ENCODE data around the gene MAPK8IP1. TPM values are rescaled to one million over a fixed set of nuclear protein-coding genes. Genes with fewer than 3 reads are reported as not detected.

Gene MAPK8IP1
- total RNA-seq, 4 donors from 2014 or later: 9.8 to 17.5 (median 13.8) TPM

DNA sequence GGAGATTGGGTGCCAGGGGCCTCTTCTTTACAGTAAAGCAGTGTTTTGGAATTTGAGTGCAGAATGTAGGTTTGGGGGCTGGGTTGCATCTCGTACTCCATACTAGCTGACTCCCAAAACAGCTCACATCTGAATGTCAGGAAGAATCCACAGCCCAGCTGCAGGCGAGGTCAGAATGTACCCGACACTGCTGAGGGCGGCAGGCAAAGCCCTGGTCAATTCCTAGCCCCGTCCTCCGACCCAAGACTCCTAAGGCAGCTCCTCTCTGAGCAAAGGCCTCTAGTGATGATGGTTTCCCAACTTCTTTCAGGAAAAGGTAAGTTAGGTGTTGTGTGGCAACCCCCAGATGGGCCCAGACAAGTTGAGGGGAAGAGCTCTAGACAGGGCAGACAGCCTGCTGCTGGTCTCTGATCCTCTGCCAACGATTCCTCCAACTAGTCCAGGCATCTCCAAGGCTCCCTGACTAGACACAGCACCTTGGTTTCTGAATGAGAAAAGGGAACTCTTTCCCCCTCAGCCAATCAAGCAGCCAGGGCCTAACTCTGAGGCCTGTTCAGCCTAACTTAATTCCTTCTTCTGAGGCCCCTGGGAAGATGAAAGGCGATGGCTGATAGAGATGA lies 45.6 kb downstream of the MAPK8IP1 start:
- Histone ChIP-seq H3K27me3 (peaks cover 13% of the 10 kb centered on the region), H3K27ac (no peak overlapping the region), H3K36me3 (peaks cover 0 to 58% of the 10 kb centered on the region in 2 donors), H3K4me1 (no peaks in the 10 kb centered on the region), H3K9me3 (no peaks in the 10 kb centered on the region), H3K4me3 (no peak overlapping the region)
- no peak for ATAC-seq
- WGBS, 2 donors (ENCODE audit: low coverage in 1 of 2): 67 to 70% methylated on average over 1 to 2 of the region's 8 CpGs
- TF ChIP-seq, protein P1, sequence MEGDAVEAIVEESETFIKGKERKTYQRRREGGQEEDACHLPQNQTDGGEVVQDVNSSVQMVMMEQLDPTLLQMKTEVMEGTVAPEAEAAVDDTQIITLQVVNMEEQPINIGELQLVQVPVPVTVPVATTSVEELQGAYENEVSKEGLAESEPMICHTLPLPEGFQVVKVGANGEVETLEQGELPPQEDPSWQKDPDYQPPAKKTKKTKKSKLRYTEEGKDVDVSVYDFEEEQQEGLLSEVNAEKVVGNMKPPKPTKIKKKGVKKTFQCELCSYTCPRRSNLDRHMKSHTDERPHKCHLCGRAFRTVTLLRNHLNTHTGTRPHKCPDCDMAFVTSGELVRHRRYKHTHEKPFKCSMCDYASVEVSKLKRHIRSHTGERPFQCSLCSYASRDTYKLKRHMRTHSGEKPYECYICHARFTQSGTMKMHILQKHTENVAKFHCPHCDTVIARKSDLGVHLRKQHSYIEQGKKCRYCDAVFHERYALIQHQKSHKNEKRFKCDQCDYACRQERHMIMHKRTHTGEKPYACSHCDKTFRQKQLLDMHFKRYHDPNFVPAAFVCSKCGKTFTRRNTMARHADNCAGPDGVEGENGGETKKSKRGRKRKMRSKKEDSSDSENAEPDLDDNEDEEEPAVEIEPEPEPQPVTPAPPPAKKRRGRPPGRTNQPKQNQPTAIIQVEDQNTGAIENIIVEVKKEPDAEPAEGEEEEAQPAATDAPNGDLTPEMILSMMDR (IDR thresholded peaks at IDR 0.05): no peak
- TF ChIP-seq POLR2A (IDR thresholded peaks at IDR 0.05): no peak
- TF ChIP-seq POLR2AphosphoS5 (IDR thresholded peaks at IDR 0.05): no peak
- TF ChIP-seq EP300 (IDR thresholded peaks at IDR 0.05): no peak

DNA sequence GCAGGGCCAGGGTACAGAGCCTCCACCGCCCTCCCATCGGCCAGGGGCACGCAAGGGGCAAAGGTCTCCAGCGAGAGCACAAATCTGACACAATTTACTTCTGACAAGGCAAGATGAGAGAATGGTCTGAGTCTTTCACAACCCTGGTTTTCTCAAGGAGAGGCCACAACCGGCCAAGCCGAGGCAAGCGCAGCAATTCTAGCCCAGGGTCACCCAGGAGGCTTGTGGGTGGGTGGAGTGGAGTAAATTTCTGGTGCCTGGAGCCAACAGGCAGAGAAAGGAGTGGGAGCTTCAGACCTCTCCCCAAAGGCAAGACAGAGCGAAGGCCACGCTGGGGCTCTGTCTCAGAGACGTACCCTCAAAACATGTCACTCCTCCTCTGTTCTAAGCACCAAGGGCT lies 46.3 kb downstream of the MAPK8IP1 start:
- Histone ChIP-seq H3K27me3 (peaks cover 6% of the 10 kb centered on the region), H3K36me3 (peaks cover 0 to 64% of the 10 kb centered on the region in 2 donors), H3K4me3 (no peak overlapping the region), H3K9me3 (no peaks in the 10 kb centered on the region), H3K4me1 (no peaks in the 10 kb centered on the region), H3K27ac (no peak overlapping the region)
- peak; percentile 8 for ATAC-seq
- WGBS, 2 donors (ENCODE audit: low coverage in 1 of 2): 80% methylated on average over 2 of the region's 10 CpGs; no CpG with 5 or more reads in 1 of the 2 donors
- TF ChIP-seq EP300 (IDR thresholded peaks at IDR 0.05) (no peak), POLR2A (IDR thresholded peaks at IDR 0.05) (no peak), POLR2AphosphoS5 (IDR thresholded peaks at IDR 0.05) (no peak)
- TF ChIP-seq, protein P1 (IDR thresholded peaks at IDR 0.05): no peak

DNA sequence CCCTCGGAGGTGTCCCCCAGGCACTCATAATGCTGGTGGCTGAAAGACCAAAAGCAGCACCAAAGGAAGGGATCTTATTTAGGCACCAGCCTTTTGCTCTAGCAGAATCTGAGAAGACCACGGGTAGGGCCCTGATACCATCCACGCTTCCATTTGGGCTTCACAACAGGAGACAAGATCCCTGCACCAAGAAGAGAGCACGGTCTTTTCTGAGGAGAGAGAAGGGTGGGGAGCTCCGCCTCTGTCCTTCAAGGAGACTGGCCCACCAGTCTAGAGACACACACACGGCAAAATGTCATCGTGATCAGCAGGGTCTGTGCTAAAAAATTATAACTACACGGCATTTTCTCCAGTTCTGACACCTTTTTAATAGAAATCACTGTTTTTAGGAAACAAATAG lies 46.8 kb downstream of the MAPK8IP1 start:
- TF ChIP-seq, protein P1 (IDR thresholded peaks at IDR 0.05): no peak
- TF ChIP-seq POLR2A (IDR thresholded peaks at IDR 0.05) (no peak), POLR2AphosphoS5 (IDR thresholded peaks at IDR 0.05) (no peak), EP300 (IDR thresholded peaks at IDR 0.05) (no peak)
- Histone ChIP-seq H3K27me3 (peaks cover 2% of the 10 kb centered on the region), H3K9me3 (no peaks in the 10 kb centered on the region), H3K4me3 (no peak overlapping the region), H3K36me3 (peaks cover 0 to 69% of the 10 kb centered on the region in 2 donors), H3K4me1 (no peaks in the 10 kb centered on the region), H3K27ac (no peak overlapping the region)
- ATAC-seq: no peak
- 88 to 93% methylated on average over 3 to 6 of the region's 8 CpGs for WGBS, 2 donors (ENCODE audit: low coverage in 1 of 2)

DNA sequence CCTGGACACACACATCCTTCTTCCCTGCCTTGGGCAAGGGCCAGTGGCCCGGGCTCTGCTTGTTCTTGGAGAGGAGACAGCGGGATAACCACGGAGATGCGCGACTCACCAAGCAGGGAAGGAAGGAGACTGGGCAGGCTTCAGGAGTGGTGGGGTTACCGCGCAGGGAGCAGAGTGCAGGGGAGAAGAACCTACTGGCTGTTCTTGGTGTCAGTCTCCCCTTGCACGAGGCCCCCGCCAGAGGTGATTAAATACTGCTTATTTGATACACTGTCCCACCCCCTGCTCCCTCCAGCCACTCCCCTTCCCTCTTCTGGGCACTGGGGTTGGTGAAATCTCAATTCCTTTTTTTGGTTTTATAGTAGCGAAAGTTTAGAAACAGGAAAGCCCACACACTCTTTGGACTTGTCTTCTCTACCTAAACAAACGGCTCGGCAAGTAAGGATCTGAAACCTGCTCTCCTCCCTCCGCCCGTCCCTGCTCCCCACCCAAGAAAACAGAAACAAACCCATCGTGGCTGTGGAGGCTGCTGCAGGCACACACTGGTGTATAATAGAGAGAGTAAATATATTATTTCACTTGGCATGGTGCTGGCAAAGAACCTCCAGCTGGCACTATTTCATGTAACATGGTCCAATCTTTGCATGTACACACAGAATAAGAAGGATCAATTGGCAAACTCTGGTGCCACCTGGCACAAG lies 47.8 kb downstream of the MAPK8IP1 start:
- H3K36me3 ChIP-seq: peaks cover 0 to 80% of the 10 kb centered on the region in 2 donors
- TF ChIP-seq EP300 (IDR thresholded peaks at IDR 0.05) (no peak), POLR2AphosphoS5 (IDR thresholded peaks at IDR 0.05) (no peak), POLR2A (IDR thresholded peaks at IDR 0.05) (no peak)
- TF ChIP-seq, protein P1 (IDR thresholded peaks at IDR 0.05): no peak
- no peaks in the 10 kb centered on the region for H3K27me3 ChIP-seq
- WGBS, 2 donors (ENCODE audit: low coverage in 1 of 2): 18 to 60% methylated on average over 2 to 6 of the region's 15 CpGs
- H3K4me1 ChIP-seq: no peaks in the 10 kb centered on the region
- H3K9me3 ChIP-seq: no peaks in the 10 kb centered on the region
- no peak overlapping the region for H3K27ac ChIP-seq
- no peak overlapping the region for H3K4me3 ChIP-seq
- ATAC-seq: no peak

Measured in gastroesophageal sphincter (tissue), 4 donors.